Measurements from ENCODE around the gene MYH7.
"Not testable (repeated sequence)": the region's sequence is repeated elsewhere in the genome, so short reads cannot be mapped to it uniquely, and the experiment has no call there.

The MYH7 gene

DNA sequence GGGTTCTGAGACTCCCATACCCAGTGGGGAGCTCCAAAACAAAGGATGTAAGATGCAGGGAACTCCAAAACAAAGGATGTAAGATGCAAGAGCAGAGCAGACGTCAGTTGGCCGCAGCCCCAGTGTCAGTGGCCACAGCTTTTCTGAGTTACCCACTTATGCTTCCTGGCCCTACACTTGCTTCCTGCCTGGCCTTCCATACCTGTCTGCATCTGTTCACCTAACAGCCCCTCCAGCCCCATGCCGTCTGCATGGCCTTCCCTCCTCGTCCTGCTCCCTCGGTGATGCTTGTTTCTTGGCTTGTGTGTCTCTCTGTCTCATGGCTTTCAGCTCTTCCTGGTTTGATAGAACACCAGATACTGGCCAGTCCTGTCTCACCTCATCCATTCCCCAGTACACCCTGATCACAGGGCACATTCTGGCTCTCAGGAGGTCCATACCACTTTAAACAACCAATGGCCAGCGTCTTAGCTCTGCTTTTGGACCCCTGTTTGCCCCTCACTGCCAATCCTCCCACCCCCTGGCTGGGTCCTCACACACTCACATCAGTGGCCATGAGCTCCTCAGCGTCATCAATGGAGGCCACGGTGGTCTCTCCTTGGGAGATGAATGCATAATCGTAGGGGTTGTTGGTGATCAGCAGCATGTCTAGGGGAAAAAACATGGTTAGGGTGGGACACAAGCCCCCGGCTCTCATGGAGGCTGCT is 5.3 kb downstream of the MYH7 start:
- DNase-seq: no peak

DNA sequence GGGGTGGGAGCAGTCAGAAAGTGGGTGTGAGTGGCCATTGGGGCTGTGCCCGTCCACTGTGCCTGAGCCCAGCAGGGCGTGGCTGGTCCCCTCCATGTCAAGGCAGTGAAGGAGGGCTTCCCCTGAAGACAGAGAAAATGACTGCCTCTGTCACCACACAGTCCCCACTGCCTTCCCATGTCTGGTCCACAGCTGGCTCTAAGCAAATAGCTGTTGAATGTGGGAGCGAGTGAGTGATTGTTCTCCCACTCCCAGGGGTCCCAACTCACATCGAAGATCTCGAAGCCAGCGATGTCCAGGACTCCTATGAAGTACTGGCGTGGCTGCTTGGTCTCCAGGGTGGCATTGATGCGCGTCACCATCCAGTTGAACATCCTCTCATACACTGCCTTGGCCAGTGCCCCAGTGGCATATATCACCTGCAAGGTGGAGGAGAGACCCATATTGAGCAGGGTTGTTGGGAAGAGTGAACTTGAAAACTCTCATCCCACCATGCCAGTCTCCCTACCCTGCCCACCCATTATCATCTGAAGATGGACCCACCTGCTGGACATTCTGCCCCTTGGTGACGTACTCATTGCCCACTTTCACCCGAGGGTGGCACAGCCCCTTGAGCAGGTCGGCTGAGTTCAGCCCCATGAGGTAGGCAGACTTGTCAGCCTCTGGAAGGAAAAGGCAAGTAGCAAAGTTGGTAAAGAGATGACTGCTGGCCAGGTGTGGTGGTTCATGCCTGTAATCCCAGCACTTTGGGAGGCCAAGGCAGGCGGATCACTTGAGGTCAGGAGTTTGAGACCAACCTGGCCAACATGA is 6.6 kb downstream of the MYH7 start:
- no peak for DNase-seq

DNA sequence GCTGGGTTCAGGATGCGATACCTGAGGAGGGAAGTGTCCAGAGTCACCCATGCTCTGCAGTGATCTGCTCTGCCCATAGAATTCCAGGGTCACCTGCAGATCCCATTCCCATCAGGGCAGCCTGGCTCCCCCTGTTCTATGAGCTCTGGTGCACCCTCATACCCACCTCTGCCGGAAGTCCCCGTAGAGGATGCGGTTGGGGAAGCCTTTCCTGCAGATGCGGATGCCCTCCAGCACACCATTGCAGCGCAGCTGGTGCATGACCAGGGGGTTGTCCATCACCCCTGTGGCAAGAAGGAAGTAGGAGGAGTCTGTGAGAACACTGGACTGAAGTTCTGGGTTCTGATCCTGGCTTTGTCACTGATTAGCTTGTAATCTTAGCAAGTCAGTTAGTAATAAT is 9.7 kb downstream of the MYH7 start:
- not testable (repeated sequence) for DNase-seq

DNA sequence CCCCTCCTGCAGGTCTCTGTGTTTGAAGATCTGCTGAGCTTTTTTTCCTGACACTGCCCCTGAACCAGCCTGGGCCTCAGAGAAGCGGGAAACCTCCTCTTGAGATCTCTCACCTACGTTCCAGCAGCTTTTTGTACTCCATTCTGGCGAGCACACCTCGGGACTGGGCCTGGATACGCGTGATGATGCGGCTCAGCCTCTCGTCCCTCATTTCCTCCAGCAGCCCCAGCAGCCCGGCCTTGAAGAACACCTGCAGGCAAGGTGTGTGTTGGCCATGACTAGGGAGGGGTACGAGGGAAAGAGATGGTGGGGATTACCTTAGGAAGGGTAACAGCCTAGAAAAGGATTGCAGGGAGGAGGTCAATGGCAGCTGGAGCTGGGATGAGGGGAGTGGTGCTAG is 10.3 kb downstream of the MYH7 start:
- DNase-seq: no peak

DNA sequence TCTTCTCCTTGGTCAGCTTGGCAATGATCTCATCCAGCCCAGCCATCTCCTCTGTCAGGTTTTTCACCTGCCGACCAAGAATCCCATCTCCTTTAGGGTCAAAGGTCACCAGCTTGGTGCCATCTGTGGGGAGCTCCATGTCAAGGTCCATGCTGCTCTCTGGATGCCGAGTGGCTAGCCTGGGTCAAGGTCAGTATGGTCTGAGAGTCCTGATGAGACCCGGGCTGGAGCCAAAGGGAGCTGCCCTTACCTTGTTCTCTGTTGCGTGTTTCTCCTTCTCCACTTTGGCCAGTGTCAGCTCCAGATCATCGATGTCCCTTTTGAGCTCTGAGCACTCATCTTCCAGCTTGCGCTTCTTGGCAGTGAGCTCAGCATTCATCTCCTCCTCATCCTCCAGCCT is 11.8 kb downstream of the MYH7 start:
- no peak for DNase-seq

DNA sequence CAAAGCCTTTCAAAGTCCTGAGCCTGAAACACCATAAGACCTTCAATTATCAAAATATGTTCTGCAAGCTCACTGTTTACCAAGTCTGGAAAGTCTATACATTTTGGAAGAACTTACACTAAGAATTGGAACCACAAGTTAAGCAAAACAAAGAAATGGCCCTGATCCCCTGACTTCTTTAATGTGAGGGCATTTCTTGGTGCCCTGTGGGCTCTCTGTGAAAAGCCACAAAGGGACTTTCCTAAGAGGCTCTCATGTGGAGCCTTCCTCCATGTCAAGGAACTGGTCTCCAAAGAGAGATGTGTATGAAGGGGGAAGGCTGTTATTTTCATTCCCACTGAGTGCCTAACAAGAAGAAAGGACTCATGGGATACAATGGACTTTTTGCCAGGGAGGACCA is 13.9 kb downstream of the MYH7 start:
- DNase-seq: no peak

DNA sequence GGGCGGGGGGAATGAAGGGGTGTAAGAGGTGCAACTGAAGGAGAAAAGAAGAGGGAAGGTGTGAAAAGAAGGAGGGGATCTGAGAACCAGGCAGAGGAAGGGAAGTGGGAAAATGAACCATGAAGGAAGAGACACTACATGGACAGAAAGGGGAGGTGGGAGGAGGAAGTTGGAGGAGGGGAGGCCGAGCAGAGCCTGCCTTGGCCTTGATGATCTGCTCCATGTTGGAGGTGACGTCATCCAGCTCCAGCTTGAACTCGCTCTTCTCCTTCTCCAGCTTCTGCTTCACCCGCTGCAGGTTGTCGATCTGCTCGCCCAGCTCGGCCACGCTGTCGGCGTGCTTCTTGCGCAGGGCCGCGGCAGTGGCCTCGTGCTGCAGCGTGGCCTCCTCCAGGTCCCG is 15.8 kb downstream of the MYH7 start:
- not testable (repeated sequence) for DNase-seq

DNA sequence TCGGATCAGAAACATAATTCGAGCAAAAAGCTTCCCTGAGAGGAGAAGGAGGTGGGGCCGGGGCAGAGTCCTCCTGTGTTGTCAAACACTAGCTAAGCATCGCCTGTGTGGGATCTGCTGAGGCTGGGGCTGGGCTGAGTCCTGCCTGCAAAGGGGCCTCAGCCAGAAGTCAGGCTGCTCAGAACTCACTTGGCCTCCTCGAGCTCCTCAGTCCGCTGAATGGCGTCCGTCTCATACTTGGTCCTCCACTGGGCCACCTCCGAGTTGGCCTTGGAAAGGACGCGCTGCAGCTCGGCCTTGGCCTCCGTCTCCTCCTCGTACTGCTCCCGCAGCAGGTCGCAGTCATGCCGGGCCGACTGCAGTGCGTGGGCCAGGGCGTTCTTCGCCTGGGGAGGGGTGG is 17.4 kb downstream of the MYH7 start:
- DNase-seq: no peak

DNA sequence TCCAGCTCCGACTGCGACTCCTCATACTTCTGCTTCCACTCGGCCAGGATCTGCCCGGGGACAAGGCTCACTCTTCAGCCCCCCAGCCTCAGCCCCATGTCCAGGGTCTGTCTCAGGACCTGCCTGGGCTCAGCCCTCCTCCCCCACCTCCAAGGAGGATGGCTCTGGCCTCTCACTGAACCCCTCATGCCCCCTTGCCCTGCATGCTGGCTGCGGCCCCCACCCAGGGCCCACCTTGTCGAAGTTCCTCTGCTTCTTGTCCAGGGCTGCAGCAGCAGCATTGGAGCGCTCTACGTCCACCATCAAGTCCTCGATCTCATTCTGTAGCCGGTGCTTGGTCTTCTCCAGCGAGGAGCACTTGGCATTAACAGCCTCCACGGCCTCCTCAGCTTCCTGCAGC is 18.2 kb downstream of the MYH7 start:
- DNase-seq: not testable (repeated sequence)

DNA sequence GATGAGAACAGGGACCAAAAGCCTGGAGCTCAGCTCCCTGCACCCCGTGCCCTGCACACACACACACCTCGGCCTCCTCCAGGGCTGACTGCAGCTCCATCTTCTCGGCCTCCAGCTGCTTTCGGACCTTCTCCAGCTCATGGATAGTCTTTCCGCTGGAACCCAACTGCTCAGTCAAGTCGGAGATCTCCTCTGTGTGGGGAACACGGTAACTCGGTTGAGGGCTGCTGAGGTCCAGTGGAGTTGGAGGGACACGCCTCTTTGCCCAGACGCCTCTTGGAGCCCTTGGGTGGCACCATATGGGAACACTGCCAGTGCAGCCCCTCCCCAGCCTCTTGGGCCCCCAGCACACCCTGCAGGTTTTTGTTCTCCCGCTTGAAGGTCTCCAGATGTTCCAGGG is 18.7 kb downstream of the MYH7 start:
- no peak for DNase-seq

DNA sequence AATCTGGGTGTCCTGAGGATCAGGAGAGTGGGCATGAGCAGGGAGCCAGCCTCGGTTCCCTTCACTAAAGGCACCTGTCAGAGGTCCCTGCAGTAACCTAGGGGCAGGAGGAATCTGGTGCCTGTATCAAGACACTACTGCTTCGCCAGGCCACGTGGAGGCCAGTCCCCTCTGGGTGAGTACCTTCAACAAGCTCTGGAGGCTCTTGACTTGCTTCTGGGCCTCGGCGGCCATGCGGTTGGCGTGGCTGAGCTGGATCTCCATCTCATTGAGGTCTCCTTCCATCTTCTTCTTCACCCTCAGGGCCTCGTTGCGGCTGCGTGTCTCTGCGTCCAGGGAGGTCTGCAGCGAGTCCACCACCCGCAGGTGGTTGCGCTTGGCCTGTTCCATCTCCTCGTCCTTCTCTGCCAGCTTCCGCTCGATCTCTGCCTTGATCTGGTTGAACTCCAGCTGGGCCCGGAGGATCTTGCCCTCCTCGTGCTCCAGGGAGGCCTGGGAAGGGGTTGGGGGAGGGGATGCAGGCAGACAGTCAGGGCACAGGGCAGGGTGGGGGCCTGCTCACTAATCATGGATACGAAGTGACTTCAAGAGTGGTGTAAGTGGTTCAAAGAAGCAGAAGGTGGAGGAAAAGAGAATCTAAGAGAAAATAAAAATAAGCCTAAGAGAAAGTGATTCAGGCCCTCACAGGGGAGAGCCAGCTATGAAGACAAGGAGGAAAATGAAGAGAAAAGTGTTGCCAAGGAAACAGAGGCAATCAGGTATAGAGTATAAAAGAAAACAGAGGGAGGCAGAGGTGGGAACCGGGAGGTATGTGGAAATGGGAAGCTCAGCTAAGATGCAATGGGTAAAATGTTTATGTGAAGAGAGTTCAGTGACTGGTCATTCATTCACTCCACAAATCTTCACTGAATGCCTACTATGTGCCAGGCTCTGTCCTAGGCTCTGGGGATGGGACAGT is 19.4 kb downstream of the MYH7 start:
- no peak for DNase-seq

DNA sequence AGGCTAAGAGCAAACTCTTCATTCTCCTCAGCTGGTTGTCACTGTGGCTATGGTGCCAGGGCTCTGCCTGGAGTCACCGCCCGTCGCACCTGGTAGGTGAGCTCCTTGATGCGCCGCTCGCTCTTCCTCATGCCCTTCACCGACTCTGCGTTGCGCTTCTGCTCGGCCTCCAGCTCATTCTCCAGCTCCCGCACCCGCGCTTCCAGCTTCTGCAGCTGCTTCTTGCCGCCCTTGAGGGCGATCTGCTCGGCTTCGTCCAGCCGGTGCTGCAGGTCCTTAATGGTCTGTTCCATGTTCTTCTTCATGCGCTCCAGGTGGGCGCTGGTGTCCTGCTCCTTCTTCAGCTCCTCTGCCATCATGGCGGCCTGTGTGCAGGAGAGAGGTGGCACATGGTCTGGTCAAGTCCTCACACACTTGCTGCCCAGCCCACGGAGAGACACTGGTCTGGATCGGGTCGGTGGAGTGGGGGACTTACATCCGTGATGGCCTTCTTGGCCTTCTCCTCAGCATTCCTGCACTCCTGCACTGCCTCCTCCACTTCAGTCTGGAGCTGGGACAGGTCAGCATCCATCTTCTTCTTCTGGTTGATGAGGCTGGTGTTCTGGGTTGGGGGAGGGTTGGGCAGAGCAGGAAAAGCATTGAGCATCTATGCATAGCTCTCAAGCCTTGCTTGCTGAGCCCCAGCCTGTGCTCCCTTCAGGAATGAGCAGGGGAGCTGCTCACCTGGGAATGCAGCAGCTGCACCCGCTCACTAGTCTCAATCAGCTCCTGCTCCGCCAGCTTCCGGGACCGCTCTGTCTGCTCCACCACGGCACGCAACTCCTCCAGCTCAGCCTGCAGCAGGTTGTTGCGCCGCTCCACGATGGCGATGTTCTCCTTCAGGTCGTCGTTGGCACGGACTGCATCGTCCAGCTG is 20.3 kb downstream of the MYH7 start:
- DNase-seq: no peak

DNA sequence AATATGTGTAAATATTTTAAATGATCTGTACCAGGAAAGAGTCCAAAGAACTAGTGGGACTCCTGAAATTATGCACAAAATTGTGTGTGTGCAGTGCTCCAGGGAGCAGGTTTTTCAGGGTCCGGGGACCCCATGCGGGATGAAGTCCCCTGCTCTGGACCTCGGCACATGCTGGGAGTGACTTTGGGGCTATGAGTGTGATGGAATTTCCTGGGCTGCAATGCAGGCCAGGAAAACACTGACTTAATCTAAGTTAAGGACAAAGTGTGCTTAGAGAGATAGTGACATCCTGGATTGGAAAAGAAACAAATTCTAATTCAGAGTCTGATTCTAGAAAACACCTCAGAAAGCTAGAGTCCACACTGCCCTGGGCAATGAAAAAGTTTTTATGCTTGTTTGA is 21.2 kb downstream of the MYH7 start:
- DNase-seq: no peak

DNA sequence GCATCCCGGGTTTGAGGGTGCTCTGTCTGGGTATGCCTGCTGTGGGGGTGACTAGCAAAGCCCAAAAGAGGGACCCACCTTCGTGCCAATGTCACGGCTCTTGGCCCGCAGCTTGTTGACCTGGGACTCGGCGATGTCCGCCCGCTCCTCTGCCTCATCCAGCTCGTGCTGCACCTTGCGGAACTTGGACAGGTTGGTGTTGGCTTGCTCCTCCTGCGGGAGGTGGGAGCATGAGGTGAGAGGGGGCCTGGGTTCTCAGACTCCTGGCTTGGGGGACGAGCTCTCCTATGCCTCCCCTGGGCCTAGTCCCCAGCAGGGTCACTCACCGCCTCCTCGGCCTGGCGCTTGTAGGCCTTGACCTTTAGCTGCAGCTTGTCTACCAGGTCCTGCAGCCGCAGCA is 21.8 kb downstream of the MYH7 start:
- DNase-seq: no peak

DNA sequence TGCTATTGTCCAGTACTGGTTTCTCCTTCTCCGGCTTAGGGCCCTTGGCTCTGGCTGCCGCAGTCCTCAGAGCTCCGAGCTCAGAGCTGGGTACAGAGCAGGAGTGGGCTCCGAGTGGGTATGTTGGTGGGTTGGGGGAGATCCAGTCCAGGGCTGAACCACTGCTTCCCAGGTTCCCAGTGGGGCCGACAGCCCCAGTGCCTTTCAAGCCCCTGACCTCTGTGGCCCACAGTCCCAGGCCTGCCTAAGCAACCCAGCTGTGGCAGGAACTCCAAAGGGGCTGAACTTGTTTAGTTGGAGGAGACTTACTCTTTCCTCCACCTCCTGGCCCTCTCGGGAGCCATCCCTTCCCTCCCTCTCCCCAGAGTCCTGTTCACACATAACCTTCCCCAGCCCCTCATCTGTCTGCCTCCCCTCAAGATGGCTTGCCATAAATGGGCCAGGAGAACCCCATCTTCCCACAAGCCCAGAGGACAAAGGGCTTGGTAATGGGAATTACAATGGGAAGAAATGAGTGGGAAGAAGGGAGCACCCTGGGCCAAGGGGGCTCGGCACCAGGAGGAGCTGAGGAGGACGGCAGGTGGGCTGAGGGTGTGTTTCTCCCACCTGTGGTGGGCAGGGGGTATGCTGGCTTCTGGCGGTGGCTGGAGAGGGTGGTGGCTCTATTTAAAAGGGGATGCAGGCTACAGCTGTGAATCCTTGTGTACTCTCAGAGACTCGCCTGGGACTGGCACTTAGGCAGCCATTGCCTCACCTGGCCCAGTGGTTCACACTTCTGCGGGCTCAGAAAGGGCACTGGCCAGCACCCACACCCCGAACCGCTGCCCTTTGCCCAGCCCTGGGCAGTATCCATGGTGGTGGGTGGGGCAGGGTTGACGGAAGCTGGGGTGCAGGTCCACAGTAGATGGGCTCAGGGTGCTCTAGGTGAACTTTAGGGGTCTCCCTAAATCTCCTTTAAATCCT is 23.6 kb downstream of the MYH7 start:
- no peak for DNase-seq

DNA sequence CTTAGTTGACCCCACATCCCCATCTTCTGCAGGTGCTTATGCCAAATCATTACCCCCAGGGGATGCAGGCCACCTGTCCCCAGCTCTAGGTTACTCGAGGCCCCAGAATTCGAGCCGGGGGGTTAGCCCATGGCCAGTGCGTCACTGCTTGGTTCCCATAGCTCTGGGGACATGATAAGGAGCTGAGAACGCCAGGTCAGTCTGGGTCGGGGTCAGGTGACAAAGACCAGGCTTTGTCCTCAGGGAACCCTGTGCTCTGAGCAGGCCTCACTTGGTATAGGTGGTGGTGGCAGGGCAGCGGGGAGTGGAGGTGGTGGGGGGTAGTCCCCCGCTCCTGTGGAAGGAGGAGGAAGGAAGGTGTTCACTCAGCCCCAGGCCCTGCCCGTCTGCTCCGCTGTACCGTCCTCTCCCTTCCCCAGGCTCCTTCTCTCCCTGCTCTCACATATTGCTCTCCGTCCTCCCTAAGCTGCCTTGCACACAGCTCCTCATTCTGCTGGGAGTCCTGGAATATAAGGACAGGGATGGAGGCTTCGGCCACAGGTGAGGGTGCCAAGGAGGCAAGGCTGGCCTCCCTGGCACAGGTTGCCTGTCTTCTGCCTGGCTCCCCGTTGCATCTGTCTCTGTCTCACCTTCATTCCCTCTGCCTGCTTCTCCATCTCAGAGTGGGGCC is 25.4 kb downstream of the MYH7 start:
- no peak for DNase-seq

DNA sequence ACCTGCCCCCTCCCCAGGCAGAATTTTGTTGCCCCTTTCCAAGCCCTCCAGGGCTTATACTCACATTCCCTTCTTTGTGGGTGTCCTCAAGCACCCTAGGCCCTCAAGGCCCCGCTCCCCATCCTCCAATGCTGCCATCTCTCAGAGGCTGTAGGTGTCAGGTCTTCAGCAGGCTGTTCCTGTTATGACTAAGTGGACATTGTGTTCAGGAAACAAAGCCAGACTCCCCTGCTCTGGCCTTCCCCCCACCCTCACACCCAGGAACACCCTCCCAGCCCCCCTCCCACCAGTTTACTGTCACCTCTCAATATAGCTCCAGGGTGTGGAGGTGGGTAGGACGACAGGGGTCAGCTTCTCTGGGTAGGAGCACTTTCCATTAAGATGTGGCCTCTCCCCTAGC is 26.0 kb downstream of the MYH7 start:
- no peak for DNase-seq

DNA sequence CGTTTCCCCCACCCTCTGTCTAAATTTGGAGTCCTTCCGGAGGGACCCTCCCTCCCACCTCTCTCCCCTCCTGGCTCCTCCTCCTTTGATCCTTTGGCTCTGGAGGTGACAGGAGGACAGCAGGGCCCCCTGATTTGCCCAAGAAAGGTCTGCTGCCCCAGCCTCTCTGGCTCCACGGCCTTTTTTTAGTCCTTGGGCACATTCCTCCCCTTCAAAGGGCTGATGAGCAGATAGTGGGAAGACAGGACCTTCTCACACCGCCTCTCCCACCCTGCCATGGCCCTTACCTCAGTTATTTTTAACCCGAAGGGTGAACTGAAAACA is 27.2 kb downstream of the MYH7 start:
- no peak for DNase-seq

DNA sequence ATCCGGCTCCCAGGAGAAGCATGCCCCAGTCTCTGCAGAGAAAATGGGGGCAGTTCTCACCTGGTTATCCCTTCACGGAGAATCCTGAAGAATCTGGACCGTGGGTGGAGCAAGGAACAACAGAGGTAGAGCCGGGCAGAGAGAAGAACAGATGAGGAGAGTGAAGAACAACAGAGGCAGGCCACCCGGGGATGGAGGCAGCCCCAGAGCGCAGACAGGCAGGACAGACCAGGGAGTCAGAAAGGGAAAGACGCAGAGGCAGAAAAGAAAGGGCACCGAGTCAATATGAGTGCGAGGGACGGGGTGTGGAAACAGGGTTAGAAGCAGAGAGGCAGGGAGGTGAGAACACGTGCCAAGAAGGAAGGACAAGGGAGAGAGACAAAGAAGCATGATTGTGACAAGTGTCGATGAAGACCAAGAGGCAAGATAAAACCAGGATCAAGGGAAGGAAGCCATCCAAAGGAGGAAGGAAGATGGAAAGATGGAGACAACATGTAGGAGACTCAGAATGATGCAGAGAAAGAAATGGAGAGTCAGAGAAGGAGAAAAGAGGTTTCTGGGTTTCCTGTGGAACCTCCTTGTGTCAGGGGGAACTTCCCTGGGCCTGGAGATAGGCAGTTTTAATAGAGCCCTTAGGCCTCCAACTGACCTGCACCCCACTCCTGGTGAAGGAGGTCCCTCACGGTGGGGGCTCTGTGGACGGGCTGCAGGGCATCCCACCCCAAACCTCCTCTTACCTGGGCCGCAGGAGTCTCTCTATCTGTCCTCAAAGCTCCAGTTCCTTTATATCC is 27.7 kb downstream of the MYH7 start, which contains the start of gene MYH6:
Gene MYH6 (minus strand): TSS at position 758 of the 791 bp plus-strand sequence. CDS start 1,050 bp downstream, outside the sequence.
- DNase-seq: no peak

Measured in activated CD8-positive, alpha-beta memory T cell treated with anti-CD3 and anti-CD28 coated beads, Interleukin-2, amount 50 U/mL, for 4 hours (primary cell).